ENCODE results near the gene DDX42.

The DDX42 gene

GRCh38 chr17:63774141-63774968 is at the start of gene DDX42:
Gene DDX42 (plus strand): TSS chr17:63774170. CDS start chr17:63787050, 12,880 bp downstream.
- FAIRE-seq (no peak), DNase-seq (ENCODE audit: low spot score) (peak; percentile 67)

- DNase-seq (ENCODE audit: low spot score), result no peak
- FAIRE-seq, result no peak
Observed at GRCh38 chr17:63735691-63736090, 38.3 kb upstream of the DDX42 start.

GRCh38 chr17:63740464-63741142 is 33.4 kb upstream of the DDX42 start:
- FAIRE-seq, result no peak
- DNase-seq (ENCODE audit: low spot score), result peak; percentile 5

GRCh38 chr17:63741143-63741407 is 32.9 kb upstream of the DDX42 start:
- no peak for DNase-seq (ENCODE audit: low spot score)
- FAIRE-seq, result no peak

GRCh38 chr17:63741408-63742173 is 32.4 kb upstream of the DDX42 start, which contains the start of gene STRADA:
Gene STRADA (minus strand): TSS chr17:63741799. CDS start chr17:63728369, 13,430 bp downstream.
- FAIRE-seq (peak; percentile 90), DNase-seq (ENCODE audit: low spot score) (peak; percentile 100)

GRCh38 chr17:63751806-63752205 is 22.2 kb upstream of the DDX42 start:
- no peak for FAIRE-seq

GRCh38 chr17:63752707-63753106 is 21.3 kb upstream of the DDX42 start:
- DNase-seq (ENCODE audit: low spot score) (no peak), FAIRE-seq (no peak)

More at GRCh38 chr17:63751806-63752205, 22.2 kb upstream of the DDX42 start:
- DNase-seq (ENCODE audit: low spot score), result no peak

- FAIRE-seq, result no peak
Observed at GRCh38 chr17:63753215-63753614, 20.8 kb upstream of the DDX42 start.

GRCh38 chr17:63754046-63754445 is 19.9 kb upstream of the DDX42 start:
- no peak for DNase-seq (ENCODE audit: low spot score)
- no peak for FAIRE-seq

More at GRCh38 chr17:63753215-63753614, 20.8 kb upstream of the DDX42 start:
- no peak for DNase-seq (ENCODE audit: low spot score)

- FAIRE-seq, result no peak
- DNase-seq (ENCODE audit: low spot score), result no peak
Observed at GRCh38 chr17:63758428-63758827, 15.5 kb upstream of the DDX42 start.

- FAIRE-seq, result no peak
Observed at GRCh38 chr17:63760771-63761539, 13.0 kb upstream of the DDX42 start.

GRCh38 chr17:63762161-63763078 is 11.6 kb upstream of the DDX42 start:
- DNase-seq (ENCODE audit: low spot score), result no peak
- FAIRE-seq, result no peak

More at GRCh38 chr17:63760771-63761539, 13.0 kb upstream of the DDX42 start:
- DNase-seq (ENCODE audit: low spot score), result no peak

- FAIRE-seq (no peak), DNase-seq (ENCODE audit: low spot score) (no peak)
Observed at GRCh38 chr17:63764716-63765115, 9.3 kb upstream of the DDX42 start.

GRCh38 chr17:63766754-63767153 is 7.2 kb upstream of the DDX42 start:
- FAIRE-seq (no peak), DNase-seq (ENCODE audit: low spot score) (no peak)

- DNase-seq (ENCODE audit: low spot score) (no peak), FAIRE-seq (no peak)
Observed at GRCh38 chr17:63768433-63768832, 5.5 kb upstream of the DDX42 start.

GRCh38 chr17:63772801-63773271 is 1.1 kb upstream of the DDX42 start:
- FAIRE-seq (no peak), DNase-seq (ENCODE audit: low spot score) (no peak)

GRCh38 chr17:63773272-63774140 is 464 bp upstream of the DDX42 start, which contains the start of gene CCDC47:
Gene CCDC47 (minus strand): TSS chr17:63773597. CDS start chr17:63766175, 7,422 bp downstream.
- DNase-seq (ENCODE audit: low spot score) (peak; percentile 100), FAIRE-seq (peak; percentile 97)

- FAIRE-seq (no peak), DNase-seq (ENCODE audit: low spot score) (no peak)
Observed at GRCh38 chr17:63774969-63775265, 947 bp downstream of the DDX42 start.

- DNase-seq (ENCODE audit: low spot score) (no peak), FAIRE-seq (no peak)
Observed at GRCh38 chr17:63775420-63775819, 1.4 kb downstream of the DDX42 start.

Measured in urothelium cell line (cell line).